Suprapubic skin (tissue), 4 donors: ENCODE data around the gene DAAM2.

Experiments used
- CTCF ChIP-seq, 2 donors: fragments of 200-600 bp in 1 of 2; fragments of 450-650 bp in 1 of 2; sonication (generic) in 1 of 2; IDR thresholded peaks; one replicate each; pipeline ENCODE4 v1.5.1; 2016 to 2019; ENCODE audit warnings: antibody characterized with exemption in 2 of 2, mild to moderate bottlenecking in 1 of 2, moderate library complexity in 1 of 2
- EP300 ChIP-seq: sonication (generic); formaldehyde crosslinking; IDR thresholded peaks from one replicate; pipeline ENCODE4 v1.6.1; 2017; ENCODE audit warnings: antibody characterized with exemption
- POLR2A ChIP-seq, 2 donors: fragments of 450-650 bp; IDR thresholded peaks; one replicate each; pipeline ENCODE4 v1.6.1; 2017; ENCODE audit warnings: antibody characterized with exemption in 2 of 2, mild to moderate bottlenecking in 2 of 2, moderate library complexity in 2 of 2
- POLR2AphosphoS5 ChIP-seq, 3 donors: sonication (generic); formaldehyde crosslinking; IDR thresholded peaks; one replicate each; pipeline ENCODE4 v1.6.1; 2017; ENCODE audit warnings: antibody characterized with exemption in 3 of 3

- TF ChIP-seq POLR2A (IDR thresholded peaks at IDR 0.05) (no peak), CTCF (IDR thresholded peaks at IDR 0.05) (no peak), EP300 (no peak), POLR2AphosphoS5 (IDR thresholded peaks at IDR 0.05) (no peak)
Observed at GRCh38 chr6:39851331-39851730, 59.2 kb downstream of the DAAM2 start.
